Mesendoderm (in vitro differentiated cells): ENCODE measurements around the gene EPHB4.

Experiments used
- DNase-seq: peaks from one replicate; pipeline ENCODE4 v3.0.0; 2013
- H2AK5ac ChIP-seq: 2 replicates; pipeline ENCODE4 v1.6.1; 2013; ENCODE audit warnings: low read length, inconsistent platforms
- H2BK120ac ChIP-seq: 2 replicates; pipeline ENCODE4 v1.6.1; 2013; ENCODE audit warnings: low read depth, mild to moderate bottlenecking, low read length, moderate library complexity, mixed read lengths
- H2BK15ac ChIP-seq: replicated peaks from 2 replicates; pipeline ENCODE4 v1.6.1; 2013; ENCODE audit warnings: low read depth, mild to moderate bottlenecking, moderate library complexity
- H2BK5ac ChIP-seq: 2 replicates; pipeline ENCODE4 v1.6.1; 2013; ENCODE audit warnings: low read length, inconsistent platforms
- H3K18ac ChIP-seq: 2 replicates; pipeline ENCODE4 v1.6.1; 2013; ENCODE audit warnings: mild to moderate bottlenecking, low read length, mixed read lengths
- H3K23ac ChIP-seq: one replicate; pipeline ENCODE4 v1.6.1; 2013; ENCODE audit warnings: low read length
- H3K27ac ChIP-seq: 2 replicates; pipeline ENCODE4 v1.5.1; 2013; ENCODE audit warnings: low read depth, mild to moderate bottlenecking, inconsistent platforms, low read length, moderate library complexity
- H3K27me3 ChIP-seq: 2 replicates; pipeline ENCODE4 v1.6.1; 2013; ENCODE audit warnings: low read length, control low read depth, mild to moderate bottlenecking, inconsistent platforms; ENCODE audit not compliant: insufficient read depth, poor library complexity
- H3K36me3 ChIP-seq: 2 replicates; pipeline ENCODE4 v1.6.1; 2013; ENCODE audit warnings: low read length, inconsistent platforms; ENCODE audit not compliant: control insufficient read depth, insufficient read depth
- H3K4ac ChIP-seq: one replicate; pipeline ENCODE4 v1.6.1; 2013; ENCODE audit warnings: low read depth, mild to moderate bottlenecking, low read length, moderate library complexity
- H3K4me1 ChIP-seq: 2 replicates; pipeline ENCODE4 v1.6.1; 2013; ENCODE audit warnings: low read depth, low read length, inconsistent platforms; ENCODE audit not compliant: control insufficient read depth
- H3K4me2 ChIP-seq: 2 replicates; pipeline ENCODE4 v1.6.1; 2013; ENCODE audit warnings: low read length
- H3K4me3 ChIP-seq: 2 replicates; pipeline ENCODE4 v1.5.1; 2013; ENCODE audit warnings: mild to moderate bottlenecking, low read length
- H3K56ac ChIP-seq: one replicate; pipeline ENCODE4 v1.6.1; 2013; ENCODE audit warnings: low read length
- H3K79me1 ChIP-seq: 2 replicates; pipeline ENCODE4 v1.6.1; 2013; ENCODE audit warnings: low read length, inconsistent platforms
- H3K79me2 ChIP-seq: 2 replicates; pipeline ENCODE4 v1.6.1; 2013; ENCODE audit warnings: mild to moderate bottlenecking, low read length; ENCODE audit not compliant: control insufficient read depth, insufficient read depth
- H3K9ac ChIP-seq: 2 replicates; pipeline ENCODE4 v1.6.1; 2013; ENCODE audit warnings: low read length, inconsistent platforms
- H4K5ac ChIP-seq: one replicate; pipeline ENCODE4 v1.6.1; 2013; ENCODE audit warnings: low read length
- H4K8ac ChIP-seq: one replicate; pipeline ENCODE4 v1.6.1; 2013; ENCODE audit warnings: low read depth, mild to moderate bottlenecking, control low read depth, low read length, moderate library complexity
- WGBS: extraction: QIAGEN DNeasy Blood & Tissue Kit; methylation state at CpG from one replicate; pipeline ENCODE4 v1.1.7; 2013; ENCODE audit warnings: low lambda C conversion rate, missing lambda C conversion rate; ENCODE audit not compliant: insufficient coverage; ENCODE audit errors: extremely low coverage; 5-methylcytosine and 5-hydroxymethylcytosine counted together

The EPHB4 gene

GRCh38 chr7:100864263-100864845, 37.0 kb upstream of the EPHB4 start:
- no CpG with 5 or more reads among the region's 12 CpGs for WGBS
- no peak overlapping the region for H4K5ac ChIP-seq
- peaks cover 6% of the 10 kb centered on the region for H3K79me1 ChIP-seq
- H2AK5ac ChIP-seq = no peak overlapping the region
- no peak overlapping the region for H3K27ac ChIP-seq
- H3K36me3 ChIP-seq = peaks cover 5% of the 10 kb centered on the region
- H3K4me3 ChIP-seq = no peak overlapping the region
- no peak overlapping the region for H3K4ac ChIP-seq
- no peak overlapping the region for H3K4me2 ChIP-seq
- no peak overlapping the region for H2BK5ac ChIP-seq
- no peak overlapping the region for H3K18ac ChIP-seq
- H2BK15ac ChIP-seq = no peak overlapping the region
- no peak overlapping the region for H3K56ac ChIP-seq
- no peak overlapping the region for H4K8ac ChIP-seq
- H3K79me2 ChIP-seq = peaks cover 14% of the 10 kb centered on the region
- no peak overlapping the region for H2BK120ac ChIP-seq
- DNase-seq = no peak
- H3K27me3 ChIP-seq = no peaks in the 10 kb centered on the region
- H3K4me1 ChIP-seq = no peaks in the 10 kb centered on the region
- H3K9ac ChIP-seq = no peak overlapping the region
- no peak overlapping the region for H3K23ac ChIP-seq

- no CpG with 5 or more reads among the region's 10 CpGs for WGBS
Observed at GRCh38 chr7:100863406-100863950, 36.2 kb upstream of the EPHB4 start.

GRCh38 chr7:100861616-100861985, 34.3 kb upstream of the EPHB4 start:
- Histone ChIP-seq H3K4ac (no peak overlapping the region), H2BK15ac (no peak overlapping the region), H3K56ac (no peak overlapping the region), H3K4me3 (no peak overlapping the region), H3K27me3 (no peaks in the 10 kb centered on the region), H2AK5ac (no peak overlapping the region), H2BK5ac (no peak overlapping the region), H3K18ac (no peak overlapping the region), H3K27ac (no peak overlapping the region), H2BK120ac (no peak overlapping the region), H3K4me2 (no peak overlapping the region), H3K9ac (no peak overlapping the region), H4K5ac (no peak overlapping the region), H4K8ac (no peak overlapping the region), H3K4me1 (no peaks in the 10 kb centered on the region), H3K79me2 (no peaks in the 10 kb centered on the region), H3K79me1 (peaks cover 6% of the 10 kb centered on the region), H3K36me3 (peaks cover 4% of the 10 kb centered on the region), H3K23ac (no peak overlapping the region)
- WGBS = no CpG with 5 or more reads among the region's 14 CpGs
- no peak for DNase-seq

More at GRCh38 chr7:100863406-100863950, 36.2 kb upstream of the EPHB4 start:
- Histone ChIP-seq H3K27me3 (no peaks in the 10 kb centered on the region), H3K18ac (no peak overlapping the region), H2BK15ac (no peak overlapping the region), H3K4ac (no peak overlapping the region), H3K27ac (no peak overlapping the region), H3K4me3 (no peak overlapping the region), H3K4me1 (no peaks in the 10 kb centered on the region), H4K8ac (no peak overlapping the region), H3K56ac (no peak overlapping the region), H4K5ac (no peak overlapping the region), H3K4me2 (no peak overlapping the region), H2BK5ac (no peak overlapping the region), H3K23ac (no peak overlapping the region), H3K9ac (no peak overlapping the region), H3K79me2 (peaks cover 12% of the 10 kb centered on the region), H3K36me3 (peaks cover 4% of the 10 kb centered on the region), H3K79me1 (peaks cover 6% of the 10 kb centered on the region), H2BK120ac (no peak overlapping the region), H2AK5ac (no peak overlapping the region)
- DNase-seq = no peak

GRCh38 chr7:100860702-100861615, 33.6 kb upstream of the EPHB4 start:
- Histone ChIP-seq H2AK5ac (no peak overlapping the region), H3K36me3 (peaks cover 4% of the 10 kb centered on the region), H3K79me1 (peaks cover 6% of the 10 kb centered on the region), H3K4me2 (no peak overlapping the region), H3K18ac (no peak overlapping the region), H3K79me2 (no peaks in the 10 kb centered on the region), H3K56ac (no peak overlapping the region), H2BK5ac (no peak overlapping the region), H3K23ac (no peak overlapping the region), H4K5ac (no peak overlapping the region), H3K4me1 (no peaks in the 10 kb centered on the region), H3K27me3 (no peaks in the 10 kb centered on the region), H3K9ac (no peak overlapping the region), H3K4ac (no peak overlapping the region), H2BK120ac (no peak overlapping the region), H2BK15ac (no peak overlapping the region), H3K4me3 (no peak overlapping the region), H4K8ac (no peak overlapping the region), H3K27ac (no peak overlapping the region)
- DNase-seq = no peak
- no CpG with 5 or more reads among the region's 18 CpGs for WGBS

GRCh38 chr7:100859856-100860255, 32.5 kb upstream of the EPHB4 start:
- H3K23ac ChIP-seq = no peak overlapping the region
- no peak overlapping the region for H3K9ac ChIP-seq
- H2AK5ac ChIP-seq = no peak overlapping the region

More at GRCh38 chr7:100859856-100860255, 32.5 kb upstream of the EPHB4 start:
- Histone ChIP-seq H3K4me3 (no peak overlapping the region), H4K5ac (no peak overlapping the region), H2BK120ac (no peak overlapping the region), H4K8ac (no peak overlapping the region), H3K56ac (no peak overlapping the region), H3K4me2 (no peak overlapping the region), H3K36me3 (peaks cover 4% of the 10 kb centered on the region), H3K79me1 (peaks cover 12% of the 10 kb centered on the region), H3K27ac (no peak overlapping the region), H3K4me1 (no peaks in the 10 kb centered on the region), H3K79me2 (no peaks in the 10 kb centered on the region), H3K18ac (no peak overlapping the region), H3K4ac (no peak overlapping the region), H2BK5ac (no peak overlapping the region), H3K27me3 (no peaks in the 10 kb centered on the region), H2BK15ac (no peak overlapping the region)
- peak; percentile 21 for DNase-seq
- WGBS = no CpG with 5 or more reads among the region's 15 CpGs
